HL-60 (cell line): ENCODE data around the gene SAMD5.

ENCODE experiments used
- DNase-seq, 2 experiments: peaks; one replicate each; pipeline ENCODE4 v3.0.0-alpha.2; 2010 to 2020; ENCODE audit warnings: low read depth in 1 of 2, low spot score in 1 of 2
- H3K27ac ChIP-seq: fragments of 250-450 bp; sonication (Bioruptor Pico); replicated peaks from 2 replicates; pipeline ENCODE4 v1.5.1; 2020; ENCODE audit warnings: mild to moderate bottlenecking, moderate library complexity
- H3K27me3 ChIP-seq: fragments of 250-450 bp; sonication (Bioruptor Pico); 2 replicates; pipeline ENCODE4 v1.5.1; 2021; ENCODE audit warnings: mild to moderate bottlenecking, moderate library complexity; ENCODE audit not compliant: insufficient read depth, poor library complexity, severe bottlenecking
- H3K4me3 ChIP-seq: replicated peaks from 2 replicates; pipeline ENCODE4 v1.5.1; 2011; ENCODE audit warnings: mild to moderate bottlenecking, control low read depth, low read length; ENCODE audit not compliant: insufficient read depth
- CTCF ChIP-seq: IDR thresholded peaks from one replicate; pipeline ENCODE4 v1.5.1; 2011; ENCODE audit warnings: low read length, control low read depth, inconsistent platforms; ENCODE audit not compliant: insufficient read depth
- GABPA ChIP-seq: IDR thresholded peaks from 2 replicates; pipeline ENCODE4 v1.6.1; 2012; ENCODE audit warnings: low read depth
- POLR2AphosphoS5 ChIP-seq: IDR thresholded peaks from 2 replicates; pipeline ENCODE4 v1.6.1; 2012; ENCODE audit warnings: low read depth
- REST ChIP-seq: IDR thresholded peaks from 2 replicates; pipeline ENCODE4 v1.6.1; 2012; ENCODE audit warnings: low read depth; ENCODE audit not compliant: insufficient replicate concordance
- SPI1 ChIP-seq: IDR thresholded peaks from 2 replicates; pipeline ENCODE4 v1.6.1; 2012; ENCODE audit warnings: low read depth, mild to moderate bottlenecking, borderline replicate concordance

SAMD5 gene

GRCh38 chr6:147549531-147549930 lies 41.0 kb downstream of the SAMD5 start:
- Histone ChIP-seq H3K27ac (no peak overlapping the region), H3K4me3 (no peak overlapping the region), H3K27me3 (no peaks in the 10 kb centered on the region)
- no peak for TF ChIP-seq SPI1
- no peak for TF ChIP-seq REST
- no peak for TF ChIP-seq GABPA
- TF ChIP-seq POLR2AphosphoS5: no peak
- no peak for TF ChIP-seq CTCF
- DNase-seq: no peak

- no peaks in the 10 kb centered on the region for H3K27me3 ChIP-seq
- no peak overlapping the region for H3K4me3 ChIP-seq
- DNase-seq: no peak
- TF ChIP-seq GABPA: no peak
- TF ChIP-seq SPI1: no peak
- TF ChIP-seq POLR2AphosphoS5: no peak
- TF ChIP-seq REST: no peak
- TF ChIP-seq CTCF: no peak
- H3K27ac ChIP-seq: no peak overlapping the region
Observed at GRCh38 chr6:147551976-147552375, 43.5 kb downstream of the SAMD5 start.

GRCh38 chr6:147553099-147553498 lies 44.6 kb downstream of the SAMD5 start:
- DNase-seq: no peak
- TF ChIP-seq GABPA: no peak
- no peak overlapping the region for H3K27ac ChIP-seq
- H3K4me3 ChIP-seq: no peak overlapping the region
- no peaks in the 10 kb centered on the region for H3K27me3 ChIP-seq

- TF ChIP-seq GABPA (no peak), SPI1 (no peak)
- Histone ChIP-seq H3K4me3 (no peak overlapping the region), H3K27ac (no peak overlapping the region), H3K27me3 (no peaks in the 10 kb centered on the region)
- no peak for DNase-seq
Observed at GRCh38 chr6:147554281-147554680, 45.8 kb downstream of the SAMD5 start.

- TF ChIP-seq REST: no peak
- TF ChIP-seq SPI1: no peak
- no peak for TF ChIP-seq CTCF
- no peak for TF ChIP-seq GABPA
- no peak for TF ChIP-seq POLR2AphosphoS5
- Histone ChIP-seq H3K27me3 (no peaks in the 10 kb centered on the region), H3K27ac (no peak overlapping the region), H3K4me3 (no peak overlapping the region)
- DNase-seq: no peak
Observed at GRCh38 chr6:147559006-147559405, 50.5 kb downstream of the SAMD5 start.
